Liver (tissue), 9 donors: ENCODE data around the gene CELF5. TPM values are rescaled to one million over a fixed set of nuclear protein-coding genes. Genes with fewer than 3 reads are reported as not detected.

Experiments
- DNase-seq: peaks from one replicate; pipeline ENCODE4 v3.0.0-alpha.2; 2017; ENCODE audit warnings: low spot score
- H3K27ac ChIP-seq, 2 donors: one replicate each; pipeline ENCODE4 v1.7.0; 2013; ENCODE audit warnings: inconsistent platforms in 2 of 2, low read length in 2 of 2, control low read depth in 1 of 2, low read depth in 1 of 2, mild to moderate bottlenecking in 1 of 2
- H3K27me3 ChIP-seq, 4 donors: one replicate each; pipeline versions ENCODE4 v1.6.1 to v1.7.0; 2013; ENCODE audit warnings: low read length in 3 of 4, inconsistent platforms in 1 of 4, mild to moderate bottlenecking in 1 of 4, moderate library complexity in 1 of 4; ENCODE audit not compliant: control insufficient read depth in 4 of 4, insufficient read depth in 4 of 4
- H3K36me3 ChIP-seq, 4 donors: one replicate each; pipeline versions ENCODE4 v1.6.1 to v1.7.0; 2013; ENCODE audit warnings: low read length in 3 of 4, mild to moderate bottlenecking in 3 of 4, low read depth in 1 of 4, moderate library complexity in 1 of 4; ENCODE audit not compliant: control insufficient read depth in 4 of 4, insufficient read depth in 3 of 4
- H3K4me1 ChIP-seq, 4 donors: one replicate each; pipeline versions ENCODE4 v1.6.1 to v1.7.0; 2013; ENCODE audit warnings: low read length in 3 of 4, mild to moderate bottlenecking in 3 of 4, moderate library complexity in 1 of 4; ENCODE audit not compliant: control insufficient read depth in 4 of 4, insufficient read depth in 4 of 4
- H3K4me3 ChIP-seq, 3 donors: one replicate each; pipeline versions ENCODE4 v1.6.1 to v1.7.0; 2013; ENCODE audit warnings: low read length in 3 of 3, control low read depth in 1 of 3, low read depth in 1 of 3, mild to moderate bottlenecking in 1 of 3
- H3K9ac ChIP-seq, 2 donors: one replicate each; pipeline ENCODE4 v1.7.0; 2013; ENCODE audit warnings: low read length in 2 of 2, mild to moderate bottlenecking in 2 of 2, moderate library complexity in 2 of 2, control low read depth in 1 of 2, low read depth in 1 of 2
- H3K9me3 ChIP-seq, 4 donors: one replicate each; pipeline versions ENCODE4 v1.6.1 to v1.7.0; 2013; ENCODE audit warnings: low read length in 3 of 4; ENCODE audit not compliant: control insufficient read depth in 4 of 4
- CTCF ChIP-seq: fragments of 150-350 bp; IDR thresholded peaks from 2 replicates; pipeline ENCODE4 v1.5.1; 2017; ENCODE audit warnings: improper control_type of control experiment, low read depth, low read length; ENCODE audit not compliant: missing input control
- EGR1 ChIP-seq, 2 donors: IDR thresholded peaks; 2 replicates each; pipeline ENCODE4 v1.6.1; 2016 to 2018; ENCODE audit warnings: antibody characterized with exemption in 2 of 2, low read depth in 2 of 2
- FOXA1 ChIP-seq: IDR thresholded peaks from 2 replicates; pipeline ENCODE4 v1.6.1; 2016; ENCODE audit warnings: antibody characterized with exemption
- FOXA2 ChIP-seq: IDR thresholded peaks from 2 replicates; pipeline ENCODE4 v1.6.1; 2016; ENCODE audit warnings: antibody characterized with exemption
- GABPA ChIP-seq, 2 donors: IDR thresholded peaks in 1 of 2; conservative IDR thresholded peaks in 1 of 2; 2 replicates each; pipeline ENCODE4 v1.6.1; 2016; ENCODE audit warnings: antibody characterized with exemption in 2 of 2, mild to moderate bottlenecking in 1 of 2, moderate library complexity in 1 of 2
- HNF4A ChIP-seq, 2 donors: conservative IDR thresholded peaks; 2 replicates each; pipeline ENCODE4 v1.6.1; 2016; ENCODE audit warnings: antibody characterized with exemption in 2 of 2, mild to moderate bottlenecking in 2 of 2
- HNF4G ChIP-seq: IDR thresholded peaks from 2 replicates; pipeline ENCODE4 v1.6.1; 2016; ENCODE audit warnings: antibody characterized with exemption
- JUND ChIP-seq, 2 donors: IDR thresholded peaks; 2 replicates each; pipeline ENCODE4 v1.6.1; 2016; ENCODE audit warnings: antibody characterized with exemption in 2 of 2
- MAX ChIP-seq: IDR thresholded peaks from 2 replicates; pipeline ENCODE4 v1.6.1; 2016; ENCODE audit warnings: antibody characterized with exemption
- NR2F2 ChIP-seq: IDR thresholded peaks from 2 replicates; pipeline ENCODE4 v1.6.1; 2016; ENCODE audit warnings: antibody characterized with exemption
- RAD21 ChIP-seq, 2 donors: IDR thresholded peaks; 2 replicates each; pipeline ENCODE4 v1.6.1; 2016; ENCODE audit warnings: antibody characterized with exemption in 2 of 2, mild to moderate bottlenecking in 2 of 2
- RXRA ChIP-seq, 2 donors: IDR thresholded peaks; 2 replicates each; pipeline ENCODE4 v1.6.1; 2017 to 2018; ENCODE audit warnings: antibody characterized with exemption in 2 of 2, mild to moderate bottlenecking in 1 of 2
- SP1 ChIP-seq: IDR thresholded peaks from 2 replicates; pipeline ENCODE4 v1.6.1; 2018; ENCODE audit warnings: antibody characterized with exemption, mild to moderate bottlenecking
- TAF1 ChIP-seq: conservative IDR thresholded peaks from 2 replicates; pipeline ENCODE4 v1.6.1; 2016; ENCODE audit warnings: antibody characterized with exemption, mild to moderate bottlenecking
- YY1 ChIP-seq: IDR thresholded peaks from 2 replicates; pipeline ENCODE4 v1.6.1; 2016; ENCODE audit warnings: antibody characterized with exemption, mild to moderate bottlenecking
- ZBTB33 ChIP-seq: IDR thresholded peaks from 2 replicates; pipeline ENCODE4 v1.6.1; 2016; ENCODE audit warnings: antibody characterized with exemption
- WGBS: extraction: QIAGEN DNeasy Blood & Tissue Kit; methylation state at CpG from one replicate; pipeline ENCODE4 v1.1.7; 2013; 5-methylcytosine and 5-hydroxymethylcytosine counted together
- polyA plus RNA-seq, 2 donors: library from polyadenylated mRNA; stranded (reverse) in 1 of 2; unstranded in 1 of 2; fragments of 200-250 nt in 1 of 2; fragments of >200 nt in 1 of 2; fragmentation: Nextera tagmentation in 1 of 2; extraction: Ambion mirVana in 1 of 2; gene quantifications; one replicate each; pipeline versions ENCODE4 v1.2.1 to v1.2.3, GENCODE V29; 2013 to 2015
- total RNA-seq, 2 donors: library from RNA; depleted of rRNA; stranded (reverse); fragments of >200 nt; gene quantifications; one replicate each; pipeline ENCODE4 v1.2.3, GENCODE V29; 2014
- TF ChIP-seq, protein P1 (sequence below): IDR thresholded peaks from 2 replicates; pipeline ENCODE4 v1.6.1; 2016; ENCODE audit warnings: antibody characterized with exemption
- TF ChIP-seq, protein P2 (sequence below): IDR thresholded peaks from 2 replicates; pipeline ENCODE4 v1.6.1; 2016; ENCODE audit warnings: antibody characterized with exemption, mild to moderate bottlenecking
- donor health status: healthy.
- donor health status: healthy.
- donor health status: healthy.
- donor health status: healthy.
- donor health status: healthy.

The CELF5 gene
- total and polyA plus RNA-seq, 4 donors = 0.06 to 0.50 (median 0.26) TPM

DNA sequence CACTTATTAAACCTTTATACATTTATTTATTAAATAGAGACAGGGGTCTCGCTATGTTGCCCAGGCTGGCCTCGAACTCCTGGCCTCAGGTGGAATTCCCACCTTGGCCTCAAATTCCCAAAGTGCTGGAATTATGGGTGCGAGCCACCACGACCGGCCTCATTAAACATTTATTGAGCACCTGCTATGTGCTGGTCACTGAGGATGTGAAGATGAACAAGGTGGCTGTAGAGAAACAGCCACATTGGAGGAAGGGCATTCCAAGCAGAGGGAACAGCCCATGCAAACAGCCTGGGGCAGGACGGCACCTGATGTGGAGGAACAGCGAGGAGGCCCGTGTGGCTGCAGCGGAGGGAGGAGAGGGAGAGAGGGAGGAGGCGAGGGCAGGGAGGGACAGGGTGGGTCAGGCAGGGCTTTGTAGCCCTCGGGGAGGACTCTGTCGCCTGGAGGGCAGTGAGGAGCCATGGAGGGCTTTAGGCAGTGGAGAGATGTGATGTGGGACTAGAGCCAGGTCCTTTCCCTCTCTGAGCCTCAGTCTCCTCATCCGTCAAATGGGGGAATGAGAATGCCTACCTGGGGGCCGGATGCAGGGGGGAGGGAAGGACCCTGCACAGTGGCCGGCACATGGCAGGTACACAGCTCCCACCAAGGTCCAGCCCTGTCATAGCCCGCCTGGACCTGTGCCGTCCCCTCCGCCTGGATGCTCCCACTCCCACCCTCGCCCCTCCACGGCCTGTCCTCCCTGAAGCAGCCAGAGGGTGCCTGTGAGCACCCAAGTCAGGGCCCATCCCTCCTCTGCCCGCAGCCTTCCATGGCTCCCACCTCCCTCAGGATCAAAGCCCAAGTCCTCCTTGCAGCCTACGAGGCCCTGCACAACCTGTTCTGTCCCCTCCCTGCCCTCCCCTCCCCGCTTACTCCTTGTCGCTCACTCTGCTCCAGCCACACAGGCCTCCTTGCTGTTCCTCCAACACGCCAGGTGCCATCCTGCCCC lies 120.4 kb downstream of the CELF5 start:
- DNase-seq = no peak
- no peak overlapping the region for H3K4me3 ChIP-seq
- H3K27me3 ChIP-seq = no peaks in the 10 kb centered on the region
- peaks cover 15 to 45% (median 25%) of the 10 kb centered on the region in 4 donors for H3K4me1 ChIP-seq
- no peaks in the 10 kb centered on the region for H3K36me3 ChIP-seq
- no peak overlapping the region for H3K9ac ChIP-seq
- H3K27ac ChIP-seq = peak overlapping the region; percentile 90 to 91
- 93% methylated on average over 25 of the region's 25 CpGs for WGBS
- TF ChIP-seq NR2F2 (no peak), FOXA1 (no peak), ZBTB33 (no peak), HNF4A (conservative IDR thresholded peaks at IDR 0.05) (no peak), EGR1 (IDR thresholded peaks at IDR 0.05; ENCODE audit: low read depth in 2 of 2) (no peak), RXRA (IDR thresholded peaks at IDR 0.05) (no peak), RAD21 (IDR thresholded peaks at IDR 0.05) (no peak), HNF4G (no peak), FOXA2 (no peak), CTCF (no peak), SP1 (no peak)
- TF ChIP-seq, protein P1, sequence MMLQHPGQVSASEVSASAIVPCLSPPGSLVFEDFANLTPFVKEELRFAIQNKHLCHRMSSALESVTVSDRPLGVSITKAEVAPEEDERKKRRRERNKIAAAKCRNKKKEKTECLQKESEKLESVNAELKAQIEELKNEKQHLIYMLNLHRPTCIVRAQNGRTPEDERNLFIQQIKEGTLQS = no peak
- TF ChIP-seq, protein P2, sequence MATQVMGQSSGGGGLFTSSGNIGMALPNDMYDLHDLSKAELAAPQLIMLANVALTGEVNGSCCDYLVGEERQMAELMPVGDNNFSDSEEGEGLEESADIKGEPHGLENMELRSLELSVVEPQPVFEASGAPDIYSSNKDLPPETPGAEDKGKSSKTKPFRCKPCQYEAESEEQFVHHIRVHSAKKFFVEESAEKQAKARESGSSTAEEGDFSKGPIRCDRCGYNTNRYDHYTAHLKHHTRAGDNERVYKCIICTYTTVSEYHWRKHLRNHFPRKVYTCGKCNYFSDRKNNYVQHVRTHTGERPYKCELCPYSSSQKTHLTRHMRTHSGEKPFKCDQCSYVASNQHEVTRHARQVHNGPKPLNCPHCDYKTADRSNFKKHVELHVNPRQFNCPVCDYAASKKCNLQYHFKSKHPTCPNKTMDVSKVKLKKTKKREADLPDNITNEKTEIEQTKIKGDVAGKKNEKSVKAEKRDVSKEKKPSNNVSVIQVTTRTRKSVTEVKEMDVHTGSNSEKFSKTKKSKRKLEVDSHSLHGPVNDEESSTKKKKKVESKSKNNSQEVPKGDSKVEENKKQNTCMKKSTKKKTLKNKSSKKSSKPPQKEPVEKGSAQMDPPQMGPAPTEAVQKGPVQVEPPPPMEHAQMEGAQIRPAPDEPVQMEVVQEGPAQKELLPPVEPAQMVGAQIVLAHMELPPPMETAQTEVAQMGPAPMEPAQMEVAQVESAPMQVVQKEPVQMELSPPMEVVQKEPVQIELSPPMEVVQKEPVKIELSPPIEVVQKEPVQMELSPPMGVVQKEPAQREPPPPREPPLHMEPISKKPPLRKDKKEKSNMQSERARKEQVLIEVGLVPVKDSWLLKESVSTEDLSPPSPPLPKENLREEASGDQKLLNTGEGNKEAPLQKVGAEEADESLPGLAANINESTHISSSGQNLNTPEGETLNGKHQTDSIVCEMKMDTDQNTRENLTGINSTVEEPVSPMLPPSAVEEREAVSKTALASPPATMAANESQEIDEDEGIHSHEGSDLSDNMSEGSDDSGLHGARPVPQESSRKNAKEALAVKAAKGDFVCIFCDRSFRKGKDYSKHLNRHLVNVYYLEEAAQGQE = no peak
- H3K9me3 ChIP-seq = no peaks in the 10 kb centered on the region

- no peak overlapping the region for H3K4me3 ChIP-seq
- peaks cover 14 to 49% (median 25%) of the 10 kb centered on the region in 4 donors for H3K4me1 ChIP-seq
- 78% methylated on average over 15 of the region's 15 CpGs for WGBS
- H3K36me3 ChIP-seq = no peaks in the 10 kb centered on the region
- H3K9me3 ChIP-seq = no peaks in the 10 kb centered on the region
- no peaks in the 10 kb centered on the region for H3K27me3 ChIP-seq
- no peak for DNase-seq
- peak overlapping the region; percentile 34 to 49 for H3K9ac ChIP-seq
- H3K27ac ChIP-seq = peak overlapping the region; percentile 78 to 80
- TF ChIP-seq EGR1 (IDR thresholded peaks at IDR 0.05; ENCODE audit: low read depth in 2 of 2) = no peak
- TF ChIP-seq NR2F2 = no peak
- TF ChIP-seq FOXA1 = no peak
- no peak for TF ChIP-seq JUND (IDR thresholded peaks at IDR 0.05)
- no peak for TF ChIP-seq HNF4G
- no peak for TF ChIP-seq MAX
- TF ChIP-seq FOXA2 = no peak
- no peak for TF ChIP-seq HNF4A (conservative IDR thresholded peaks at IDR 0.05)
- no peak for TF ChIP-seq GABPA (IDR thresholded peaks at IDR 0.05 in 1 of 2, conservative IDR thresholded peaks at IDR 0.05 in 1 of 2)
- no peak for TF ChIP-seq SP1
- TF ChIP-seq RAD21 (IDR thresholded peaks at IDR 0.05) = no peak
- TF ChIP-seq ZBTB33 = no peak
- TF ChIP-seq YY1 = no peak
- no peak for TF ChIP-seq TAF1
Observed at GRCh38 chr19:3345850-3346460, 121.5 kb downstream of the CELF5 start.
